Measurements from ENCODE around the gene LIF. TPM values are rescaled to one million over a fixed set of nuclear protein-coding genes. Genes with fewer than 3 reads are reported as not detected.

Gene LIF
- total RNA-seq, 6 donors from 2014 or later: 0.89 to 16.9 (median 3.8) TPM

GRCh38 chr22:30252411-30253204, 6.0 kb upstream of the LIF start:
- TF ChIP-seq, protein P1, sequence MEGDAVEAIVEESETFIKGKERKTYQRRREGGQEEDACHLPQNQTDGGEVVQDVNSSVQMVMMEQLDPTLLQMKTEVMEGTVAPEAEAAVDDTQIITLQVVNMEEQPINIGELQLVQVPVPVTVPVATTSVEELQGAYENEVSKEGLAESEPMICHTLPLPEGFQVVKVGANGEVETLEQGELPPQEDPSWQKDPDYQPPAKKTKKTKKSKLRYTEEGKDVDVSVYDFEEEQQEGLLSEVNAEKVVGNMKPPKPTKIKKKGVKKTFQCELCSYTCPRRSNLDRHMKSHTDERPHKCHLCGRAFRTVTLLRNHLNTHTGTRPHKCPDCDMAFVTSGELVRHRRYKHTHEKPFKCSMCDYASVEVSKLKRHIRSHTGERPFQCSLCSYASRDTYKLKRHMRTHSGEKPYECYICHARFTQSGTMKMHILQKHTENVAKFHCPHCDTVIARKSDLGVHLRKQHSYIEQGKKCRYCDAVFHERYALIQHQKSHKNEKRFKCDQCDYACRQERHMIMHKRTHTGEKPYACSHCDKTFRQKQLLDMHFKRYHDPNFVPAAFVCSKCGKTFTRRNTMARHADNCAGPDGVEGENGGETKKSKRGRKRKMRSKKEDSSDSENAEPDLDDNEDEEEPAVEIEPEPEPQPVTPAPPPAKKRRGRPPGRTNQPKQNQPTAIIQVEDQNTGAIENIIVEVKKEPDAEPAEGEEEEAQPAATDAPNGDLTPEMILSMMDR (IDR thresholded peaks at IDR 0.05): no peak
- no peak for TF ChIP-seq EP300 (IDR thresholded peaks at IDR 0.05)
- no peak for TF ChIP-seq POLR2A (IDR thresholded peaks at IDR 0.05)
- no peak for TF ChIP-seq POLR2AphosphoS5 (IDR thresholded peaks at IDR 0.05)
- 69 to 87% methylated on average over 11 to 22 of the region's 22 CpGs for WGBS, 2 donors
- Histone ChIP-seq H3K4me3 (no peak overlapping the region), H3K27ac (peak overlapping the region in 2 of 4 donors; percentile 13 to 40), H3K36me3 (no peaks in the 10 kb centered on the region), H3K9me3 (no peaks in the 10 kb centered on the region), H3K4me1 (peaks cover 19 to 45% (median 28%) of the 10 kb centered on the region in 4 donors), H3K27me3 (no peaks in the 10 kb centered on the region)
- peak in 1 of 2 donors; percentile 1 for ATAC-seq (ENCODE audit: low FRiP score in 2 of 2)
- DNase-seq: no peak

DNA sequence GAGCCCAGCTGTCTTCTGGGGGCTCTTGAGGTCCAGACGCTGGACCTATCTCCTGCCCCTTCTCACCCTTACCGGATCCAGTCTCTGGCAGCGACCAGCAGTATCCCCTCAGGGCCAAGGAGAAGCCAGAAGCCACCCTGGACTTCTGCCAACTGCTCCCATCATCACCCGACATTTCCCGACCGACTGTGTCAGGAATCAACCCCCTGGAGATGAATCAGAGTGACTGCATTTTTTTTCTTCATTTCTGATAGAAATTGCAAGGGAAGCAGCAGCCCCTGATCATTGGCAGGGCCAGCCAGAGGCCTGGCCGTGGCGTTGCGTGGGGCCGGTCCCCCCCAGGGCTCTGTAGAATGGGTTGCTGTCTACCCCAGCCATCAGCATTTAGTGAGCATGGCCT, 5.2 kb upstream of the LIF start:
- WGBS, 2 donors: 71 to 92% methylated on average over 7 to 10 of the region's 10 CpGs
- no peak for DNase-seq
- Histone ChIP-seq H3K9me3 (no peaks in the 10 kb centered on the region), H3K27me3 (no peaks in the 10 kb centered on the region), H3K4me1 (peaks cover 22 to 50% (median 33%) of the 10 kb centered on the region in 4 donors), H3K36me3 (no peaks in the 10 kb centered on the region), H3K27ac (no peak overlapping the region), H3K4me3 (no peak overlapping the region)
- no peak for ATAC-seq (ENCODE audit: low FRiP score in 2 of 2)
- TF ChIP-seq, protein P1 (IDR thresholded peaks at IDR 0.05): no peak
- TF ChIP-seq POLR2A (IDR thresholded peaks at IDR 0.05) (no peak), EP300 (IDR thresholded peaks at IDR 0.05) (no peak), POLR2AphosphoS5 (IDR thresholded peaks at IDR 0.05) (no peak)

DNA sequence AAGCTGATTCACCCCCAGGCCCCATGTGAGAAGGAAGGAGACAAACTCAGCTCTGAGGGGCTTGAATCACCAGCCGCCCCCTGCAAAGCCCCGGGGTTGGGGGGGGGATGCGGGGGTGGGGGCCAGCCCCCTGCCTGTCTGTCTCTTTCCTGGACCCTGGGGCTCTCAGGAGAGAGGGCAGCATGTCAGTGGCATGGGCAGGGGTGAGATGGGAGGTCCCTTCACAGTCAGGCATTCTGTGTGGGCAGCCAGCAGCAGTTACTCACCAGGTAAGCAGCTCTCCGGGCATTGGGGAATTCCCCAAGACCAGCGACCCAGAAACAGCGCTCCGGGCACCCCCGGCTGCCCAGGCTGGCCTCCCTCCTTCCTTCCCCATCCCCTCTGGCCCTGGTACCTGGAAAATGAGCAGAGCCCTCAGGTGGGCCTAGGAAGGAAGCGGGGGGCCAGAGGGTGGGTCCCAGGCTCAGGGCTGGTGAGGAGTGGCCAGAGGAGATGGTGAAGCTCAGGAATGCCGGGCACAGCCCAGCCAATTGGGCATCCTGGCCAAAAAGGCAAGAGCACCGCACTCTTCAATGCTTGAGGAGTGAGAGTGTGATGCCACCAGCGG, 4.2 kb upstream of the LIF start:
- Histone ChIP-seq H3K4me3 (no peak overlapping the region), H3K27me3 (peaks cover 0 to 9% (median 0%) of the 10 kb centered on the region in 4 donors), H3K9me3 (no peaks in the 10 kb centered on the region), H3K4me1 (peaks cover 27 to 52% (median 33%) of the 10 kb centered on the region in 4 donors), H3K36me3 (no peaks in the 10 kb centered on the region), H3K27ac (no peak overlapping the region)
- 40 to 64% methylated on average over 5 to 12 of the region's 12 CpGs for WGBS, 2 donors
- TF ChIP-seq, protein P1 (IDR thresholded peaks at IDR 0.05): no peak
- TF ChIP-seq POLR2AphosphoS5 (IDR thresholded peaks at IDR 0.05) (no peak), EP300 (IDR thresholded peaks at IDR 0.05) (no peak)
- ATAC-seq (ENCODE audit: low FRiP score in 2 of 2) (no peak), DNase-seq (peak in 1 of 2 donors; percentile 66)

- Histone ChIP-seq H3K36me3 (no peaks in the 10 kb centered on the region), H3K27ac (no peak overlapping the region), H3K4me1 (peaks cover 29 to 57% (median 36%) of the 10 kb centered on the region in 4 donors), H3K4me3 (no peak overlapping the region), H3K27me3 (peaks cover 0 to 11% (median 0%) of the 10 kb centered on the region in 4 donors), H3K9me3 (no peaks in the 10 kb centered on the region)
- TF ChIP-seq, protein P1 (IDR thresholded peaks at IDR 0.05): no peak
- TF ChIP-seq EP300 (IDR thresholded peaks at IDR 0.05) (no peak), POLR2AphosphoS5 (IDR thresholded peaks at IDR 0.05) (no peak), POLR2A (IDR thresholded peaks at IDR 0.05) (no peak)
- 98% methylated on average over 3 of the region's 3 CpGs; no CpG with 5 or more reads in 1 of the 2 donors for WGBS, 2 donors
- DNase-seq (no peak), ATAC-seq (ENCODE audit: low FRiP score in 2 of 2) (no peak)
Measured at GRCh38 chr22:30250039-30250565, 3.5 kb upstream of the LIF start.

Measured in upper lobe of left lung (tissue), 6 donors.